A549 (cell line): ENCODE measurements around the gene SLC16A10. TPM values are rescaled to one million over a fixed set of nuclear protein-coding genes. Genes with fewer than 3 reads are reported as not detected.

Source experiments
- ATAC-seq, 2 experiments: fragments of 200-7000 bp in 1 of 2; fragments of >200 bp in 1 of 2; cut with Nextera tagmentation in 1 of 2; cut with Tn5 transposase in 1 of 2; 3 replicates each; pipeline versions ENCODE4 v1.8.0 to v1.9.1; 2018 to 2020; ENCODE audit warnings: mild to moderate bottlenecking in 1 of 2, moderate library complexity in 1 of 2
- CTCF ChIA-PET: fragments of 300-600 bp; sonication (Branson Sonifier 250); formaldehyde crosslinking; extraction: SDS; loops from one replicate; lab custom pipeline; 2021; ENCODE audit warnings: antibody characterized with exemption, inconsistent platforms; lab: Yijun Ruan, JAX
- POLR2A ChIA-PET: fragments of 350-600 bp; formaldehyde crosslinking; extraction: SDS; loops from one replicate; lab custom pipeline; 2021; ENCODE audit warnings: antibody characterized with exemption, inconsistent platforms; lab: Yijun Ruan, JAX
- DNase-seq, 2 experiments: peaks; one replicate each; pipeline versions ENCODE4 v3.0.0 to v3.0.0-alpha.2; 2011 to 2016; ENCODE audit warnings: low read depth in 1 of 2, low spot score in 1 of 2
- FAIRE-seq: peaks from 2 replicates; lab custom pipeline; 2011; peaks lifted over from hg19 to GRCh38; lab: Jason Lieb, UNC
- H3K27ac ChIP-seq, 2 experiments: fragments of >200 bp; sonication (Bioruptor Twin); formaldehyde crosslinking; 3 replicates each; pipeline ENCODE4 v1.5.1; 2016 to 2017
- H3K4me1 ChIP-seq: fragments of >200 bp; sonication (Bioruptor Twin); formaldehyde crosslinking; 3 replicates; pipeline ENCODE4 v1.6.1; 2016
- H3K4me2 ChIP-seq: fragments of >200 bp; sonication (Bioruptor Twin); formaldehyde crosslinking; 3 replicates; pipeline ENCODE4 v1.6.1; 2016
- H3K4me3 ChIP-seq: fragments of >200 bp; sonication (Bioruptor Twin); formaldehyde crosslinking; 3 replicates; pipeline ENCODE4 v1.5.1; 2016
- H3K9me3 ChIP-seq: fragments of >200 bp; sonication (Bioruptor Twin); formaldehyde crosslinking; 3 replicates; pipeline ENCODE4 v1.6.1; 2016
- BCL3 ChIP-seq: fragments of >200 bp; sonication (Bioruptor Twin); formaldehyde crosslinking; IDR thresholded peaks from 3 replicates; pipeline ENCODE4 v1.6.1; 2016
- BHLHE40 ChIP-seq: IDR thresholded peaks from 2 replicates; pipeline ENCODE4 v1.6.1; 2012; ENCODE audit warnings: low read depth, low read length, inconsistent platforms
- CBX8 ChIP-seq: fragments of 200-600 bp; sonication (generic); IDR thresholded peaks from 2 replicates; pipeline ENCODE4 v1.6.1; 2016
- CHD2 ChIP-seq: fragments of 150-350 bp; IDR thresholded peaks from 2 replicates; pipeline ENCODE4 v1.6.1; 2014; ENCODE audit warnings: low read length; ENCODE audit not compliant: partially characterized antibody
- CHD4 ChIP-seq: fragments of 200-600 bp; sonication (generic); IDR thresholded peaks from 2 replicates; pipeline ENCODE4 v1.6.1; 2016; ENCODE audit warnings: antibody characterized with exemption, mild to moderate bottlenecking, borderline replicate concordance
- E2F6 ChIP-seq: IDR thresholded peaks from 2 replicates; pipeline ENCODE4 v1.6.1; 2012; ENCODE audit warnings: low read depth, borderline replicate concordance
- EHMT2 ChIP-seq: fragments of 200-600 bp; sonication (generic); IDR thresholded peaks from 2 replicates; pipeline ENCODE4 v1.6.1; 2016; ENCODE audit warnings: antibody characterized with exemption, low read depth, mild to moderate bottlenecking, moderate library complexity
- ESRRA ChIP-seq: fragments of 150-350 bp; IDR thresholded peaks from 2 replicates; pipeline ENCODE4 v1.6.1; 2014; ENCODE audit warnings: mild to moderate bottlenecking, low read length, borderline replicate concordance
- FOSB ChIP-seq: fragments of 250-450 bp; sonication (Bioruptor Pico); IDR thresholded peaks from 2 replicates; pipeline ENCODE4 v1.5.0; 2020; ENCODE audit warnings: mild to moderate bottlenecking, moderate library complexity
- FOXS1 ChIP-seq: fragments of 250-450 bp; sonication (Bioruptor Pico); IDR thresholded peaks from 2 replicates; pipeline ENCODE4 v1.5.0; 2020; ENCODE audit warnings: mild to moderate bottlenecking, moderate library complexity
- HDAC2 ChIP-seq: fragments of 200-600 bp; sonication (generic); IDR thresholded peaks from 2 replicates; pipeline ENCODE4 v1.6.1; 2016
- HES2 ChIP-seq: fragments of >200 bp; sonication (Bioruptor Twin); formaldehyde crosslinking; IDR thresholded peaks from 2 replicates; pipeline ENCODE4 v1.6.1; 2016
- HEYL ChIP-seq: fragments of 250-450 bp; sonication (Bioruptor Pico); IDR thresholded peaks from 2 replicates; pipeline ENCODE4 v1.8.0; 2021; ENCODE audit warnings: mild to moderate bottlenecking, moderate library complexity
- HMGXB4 ChIP-seq: fragments of 250-450 bp; sonication (Bioruptor Pico); IDR thresholded peaks from 2 replicates; pipeline ENCODE4 v1.5.0; 2021; ENCODE audit warnings: mild to moderate bottlenecking, moderate library complexity, borderline replicate concordance
- HOXA7 ChIP-seq: fragments of 250-450 bp; sonication (Bioruptor Pico); IDR thresholded peaks from 2 replicates; pipeline ENCODE4 v1.5.0; 2020; ENCODE audit warnings: mild to moderate bottlenecking, moderate library complexity
- HOXB13 ChIP-seq: fragments of 250-450 bp; sonication (Bioruptor Pico); IDR thresholded peaks from 2 replicates; pipeline ENCODE4 v1.5.0; 2020; ENCODE audit warnings: low read depth, mild to moderate bottlenecking, moderate library complexity
- JUNB ChIP-seq: fragments of >200 bp; sonication (Bioruptor Twin); formaldehyde crosslinking; IDR thresholded peaks from 2 replicates; pipeline ENCODE4 v1.6.1; 2016
- KDM1A ChIP-seq: fragments of 200-600 bp; sonication (generic); IDR thresholded peaks from 2 replicates; pipeline ENCODE4 v1.6.1; 2016; ENCODE audit warnings: low read depth, mild to moderate bottlenecking
- MAX ChIP-seq: IDR thresholded peaks from 2 replicates; pipeline ENCODE4 v1.6.1; 2012
- MAZ ChIP-seq: fragments of 150-350 bp; IDR thresholded peaks from 2 replicates; pipeline ENCODE4 v1.6.1; 2014; ENCODE audit warnings: antibody characterized with exemption, low read depth, low read length, borderline replicate concordance
- MYC ChIP-seq: IDR thresholded peaks from 2 replicates; pipeline ENCODE4 v1.6.1; 2012; ENCODE audit warnings: mild to moderate bottlenecking, inconsistent platforms, low read length, improper control_type of control experiment, borderline replicate concordance
- NPAS2 ChIP-seq: fragments of 250-450 bp; sonication (Bioruptor Pico); IDR thresholded peaks from 2 replicates; pipeline ENCODE4 v1.8.0; 2022; ENCODE audit warnings: mild to moderate bottlenecking, moderate library complexity, borderline replicate concordance
- PBX3 ChIP-seq: IDR thresholded peaks from 2 replicates; pipeline ENCODE4 v1.6.1; 2012
- POLR2AphosphoS2 ChIP-seq: conservative IDR thresholded peaks from 2 replicates; pipeline ENCODE4 v1.6.1; 2012; ENCODE audit warnings: low read length, improper control_type of control experiment, inconsistent platforms
- RCOR1 ChIP-seq: fragments of 150-350 bp; IDR thresholded peaks from 2 replicates; pipeline ENCODE4 v1.6.1; 2014; ENCODE audit warnings: antibody characterized with exemption, low read length, low read depth
- TFCP2L1 ChIP-seq: fragments of 250-450 bp; sonication (Bioruptor Pico); IDR thresholded peaks from 2 replicates; pipeline ENCODE4 v1.5.0; 2021; ENCODE audit warnings: mild to moderate bottlenecking
- TP53 ChIP-seq: fragments of 250-450 bp; sonication (Bioruptor Pico); IDR thresholded peaks from 2 replicates; pipeline ENCODE4 v1.5.0; 2021; ENCODE audit warnings: mild to moderate bottlenecking, moderate library complexity
- USF2 ChIP-seq: fragments of 450-650 bp; IDR thresholded peaks from 2 replicates; pipeline ENCODE4 v1.6.1; 2014; ENCODE audit warnings: antibody characterized with exemption
- ZFP36 ChIP-seq: fragments of 450-650 bp; IDR thresholded peaks from 2 replicates; pipeline ENCODE4 v1.6.1; 2014; ENCODE audit warnings: borderline replicate concordance; ENCODE audit not compliant: partially characterized antibody
- ZNF302 ChIP-seq: fragments of 250-450 bp; sonication (Bioruptor Pico); IDR thresholded peaks from 2 replicates; pipeline ENCODE4 v1.9.0; 2021; ENCODE audit warnings: inconsistent platforms, mild to moderate bottlenecking, moderate library complexity
- WGBS: methylation state at CpG from one replicate; pipeline ENCODE4 v1.1.6; 2017; ENCODE audit errors: missing lambda C conversion rate; 5-methylcytosine and 5-hydroxymethylcytosine counted together
- polyA plus RNA-seq, 4 experiments: library from polyadenylated mRNA; depleted of rRNA in 3 of 4; stranded (reverse); fragments of >200 nt; fragmentation: RNase III in 1 of 4; extraction: RNeasy Plus Mini Kit Qiagen cat#74134 plus additional on column Dnase treatment in 1 of 4; gene quantifications; 2 replicates in 3 of 4; 3 replicates in 1 of 4; pipeline ENCODE4 v1.2.3, GENCODE V29; 2011 to 2017

Gene SLC16A10
- polyA plus RNA-seq, 2 of the 4 experiments (the other 2 are of a cell fraction): 0.27 to 1.00 TPM

GRCh38 chr6:111101987-111102386, 14.7 kb downstream of the SLC16A10 start:
- Histone ChIP-seq H3K4me1 (no peaks in the 10 kb centered on the region), H3K4me3 (no peak overlapping the region), H3K9me3 (no peaks in the 10 kb centered on the region; the same call in 2 of the 3 replicates), H3K4me2 (no peak overlapping the region), H3K27ac (no peak overlapping the region)
- ChIA-PET CTCF (no interaction called here), POLR2A (interaction anchor here (0.6 kb wide), 1 partner anchor 575 kb away, joined by 5 read pairs; no protein-coding TSS in a partner anchor)
- no peak for TF ChIP-seq ZFP36
- no peak for TF ChIP-seq ZNF302 (CRISPR knock-in tag)
- TF ChIP-seq E2F6: no peak
- TF ChIP-seq ESRRA: no peak
- no peak for TF ChIP-seq USF2
- no peak for TF ChIP-seq POLR2AphosphoS2
- TF ChIP-seq MAZ: no peak
- no peak for TF ChIP-seq BCL3
- no peak for TF ChIP-seq EHMT2
- no peak for TF ChIP-seq RCOR1
- no peak for TF ChIP-seq HOXA7 (CRISPR knock-in tag)
- TF ChIP-seq PBX3: no peak
- TF ChIP-seq JUNB: no peak
- no peak for TF ChIP-seq MYC
- no peak for TF ChIP-seq HES2
- no peak for ATAC-seq
- no peak for FAIRE-seq
- DNase-seq: no peak
- 91% methylated on average over 3 of the region's 3 CpGs for WGBS

GRCh38 chr6:111105578-111105977, 18.3 kb downstream of the SLC16A10 start:
- FAIRE-seq (no peak), DNase-seq (peak; percentile 14 to 29), ATAC-seq (peak; percentile 42 to 66; a peak in 3 of 6 replicates)
- no peak overlapping the region for H3K27ac ChIP-seq
- ChIA-PET CTCF (no interaction called here), POLR2A (no interaction called here)
- H3K4me3 ChIP-seq: no peak overlapping the region
- 12% methylated on average over 5 of the region's 5 CpGs for WGBS
- TF ChIP-seq FOSB (CRISPR knock-in tag) (no peak), BHLHE40 (peak; percentile 50), HEYL (CRISPR knock-in tag) (no peak)
- H3K4me1 ChIP-seq: no peaks in the 10 kb centered on the region
- H3K9me3 ChIP-seq: peaks cover 6% of the 10 kb centered on the region; the same call in 2 of the 3 replicates
- peak overlapping the region; percentile 16; the same call in 1 of the 3 replicates for H3K4me2 ChIP-seq

- no peak for DNase-seq
- Histone ChIP-seq H3K4me2 (no peak overlapping the region), H3K27ac (no peak overlapping the region), H3K4me1 (no peaks in the 10 kb centered on the region), H3K4me3 (no peak overlapping the region), H3K9me3 (peaks cover 6% of the 10 kb centered on the region; the same call in 2 of the 3 replicates)
- POLR2A ChIA-PET: no interaction called here
- ATAC-seq: no peak
- whole genome bisulfite sequencing: 68% methylated on average over 1 of the region's 1 CpG
- CTCF ChIA-PET: no interaction called here
- no peak for FAIRE-seq
- TF ChIP-seq JUNB (no peak), EHMT2 (no peak), HMGXB4 (no peak), ZFP36 (no peak), HOXA7 (CRISPR knock-in tag) (no peak), CHD2 (no peak), KDM1A (no peak), CBX8 (no peak), NPAS2 (CRISPR knock-in tag) (no peak), FOXS1 (no peak), MAX (no peak), TP53 (no peak), HDAC2 (no peak), CHD4 (no peak), TFCP2L1 (CRISPR knock-in tag) (no peak), POLR2AphosphoS2 (no peak), HOXB13 (CRISPR knock-in tag) (no peak)
These were observed 20.3 kb downstream of the SLC16A10 start for GRCh38 chr6:111107589-111107988.
